ENCODE data around the gene NGB.

- TF ChIP-seq, protein P1, sequence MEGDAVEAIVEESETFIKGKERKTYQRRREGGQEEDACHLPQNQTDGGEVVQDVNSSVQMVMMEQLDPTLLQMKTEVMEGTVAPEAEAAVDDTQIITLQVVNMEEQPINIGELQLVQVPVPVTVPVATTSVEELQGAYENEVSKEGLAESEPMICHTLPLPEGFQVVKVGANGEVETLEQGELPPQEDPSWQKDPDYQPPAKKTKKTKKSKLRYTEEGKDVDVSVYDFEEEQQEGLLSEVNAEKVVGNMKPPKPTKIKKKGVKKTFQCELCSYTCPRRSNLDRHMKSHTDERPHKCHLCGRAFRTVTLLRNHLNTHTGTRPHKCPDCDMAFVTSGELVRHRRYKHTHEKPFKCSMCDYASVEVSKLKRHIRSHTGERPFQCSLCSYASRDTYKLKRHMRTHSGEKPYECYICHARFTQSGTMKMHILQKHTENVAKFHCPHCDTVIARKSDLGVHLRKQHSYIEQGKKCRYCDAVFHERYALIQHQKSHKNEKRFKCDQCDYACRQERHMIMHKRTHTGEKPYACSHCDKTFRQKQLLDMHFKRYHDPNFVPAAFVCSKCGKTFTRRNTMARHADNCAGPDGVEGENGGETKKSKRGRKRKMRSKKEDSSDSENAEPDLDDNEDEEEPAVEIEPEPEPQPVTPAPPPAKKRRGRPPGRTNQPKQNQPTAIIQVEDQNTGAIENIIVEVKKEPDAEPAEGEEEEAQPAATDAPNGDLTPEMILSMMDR (IDR thresholded peaks at IDR 0.05) = no peak
- TF ChIP-seq EP300 (IDR thresholded peaks at IDR 0.05; ENCODE audit: low read depth) (no peak), POLR2AphosphoS5 (IDR thresholded peaks at IDR 0.05) (no peak)
Measured at GRCh38 chr14:77243853-77244252, 27.2 kb downstream of the NGB start.

Data from transverse colon (tissue), 4 donors.